Thyroid gland (tissue), 4 donors: ENCODE data around the gene UGT3A2. TPM values are rescaled to one million over a fixed set of nuclear protein-coding genes. Genes with fewer than 3 reads are reported as not detected.
"Not testable (repeated sequence)": the region's sequence is repeated elsewhere in the genome, so short reads cannot be mapped to it uniquely, and the experiment has no call there.

Experiments
- DNase-seq, 2 donors: peaks; one replicate each; pipeline ENCODE4 v3.0.0-alpha.2; 2019
- H3K27ac ChIP-seq, 3 donors: fragments of 200-600 bp; sonication (generic); 1 replicate in 2 of 3; 2 replicates in 1 of 3; pipeline ENCODE4 v1.5.1; 2016 to 2019; ENCODE audit warnings: mild to moderate bottlenecking in 1 of 3, moderate library complexity in 1 of 3
- H3K27me3 ChIP-seq: fragments of 200-600 bp; sonication (generic); one replicate; pipeline ENCODE4 v1.5.1; 2019
- H3K36me3 ChIP-seq, 2 donors: fragments of 200-600 bp; sonication (generic); one replicate each; pipeline ENCODE4 v1.5.1; 2016 to 2019
- H3K4me1 ChIP-seq, 2 donors: fragments of 200-600 bp; sonication (generic); one replicate each; pipeline ENCODE4 v1.5.1; 2017 to 2019
- H3K4me3 ChIP-seq, 3 donors: fragments of 200-600 bp; sonication (generic); replicated peaks in 1 of 3; 1 replicate in 2 of 3; 2 replicates in 1 of 3; pipeline ENCODE4 v1.5.1; 2016; ENCODE audit warnings: mild to moderate bottlenecking in 1 of 3
- H3K9me3 ChIP-seq: fragments of 200-600 bp; sonication (generic); one replicate; pipeline ENCODE4 v1.5.1; 2017
- CTCF ChIP-seq, 6 experiments: fragments of 200-600 bp in 3 of 6; fragments of 450-650 bp in 3 of 6; sonication (generic) in 3 of 6; IDR thresholded peaks; one replicate each; pipeline ENCODE4 v1.5.1; 2016 to 2019; ENCODE audit warnings: antibody characterized with exemption in 6 of 6, mild to moderate bottlenecking in 2 of 6, inconsistent platforms in 1 of 6, moderate library complexity in 1 of 6
- POLR2A ChIP-seq, 2 donors: fragments of 450-650 bp; IDR thresholded peaks; one replicate each; pipeline ENCODE4 v1.6.1; 2017; ENCODE audit warnings: antibody characterized with exemption in 2 of 2, mild to moderate bottlenecking in 2 of 2, moderate library complexity in 1 of 2
- WGBS, 2 donors: methylation state at CpG; one replicate each; pipeline ENCODE4 v1.1.5; 2017; 5-methylcytosine and 5-hydroxymethylcytosine counted together
- intact Hi-C: fragments of 100-400 bp; cut with DNase I; formaldehyde crosslinking; loops from one replicate; pipeline ENCODE4 v1.15.1; 2023
- total RNA-seq, 4 donors: library from RNA; depleted of rRNA; stranded (reverse); fragments of >200 nt; gene quantifications; one replicate each; pipeline ENCODE4 v1.2.3, GENCODE V29; 2016

Gene UGT3A2
- total RNA-seq, 4 donors from 2014 or later = not detected

- H3K9me3 ChIP-seq = no peaks in the 10 kb centered on the region
- no peak for TF ChIP-seq CTCF (IDR thresholded peaks at IDR 0.05)
- no peak for TF ChIP-seq POLR2A (IDR thresholded peaks at IDR 0.05)
- intact Hi-C loops = no loop called here
- no peak overlapping the region for H3K4me3 ChIP-seq
- H3K36me3 ChIP-seq = no peaks in the 10 kb centered on the region
- WGBS, 2 donors = 43 to 45% methylated on average over 6 of the region's 6 CpGs
- DNase-seq = no peak
- H3K4me1 ChIP-seq = no peaks in the 10 kb centered on the region
- no peaks in the 10 kb centered on the region for H3K27me3 ChIP-seq
- H3K27ac ChIP-seq = no peak overlapping the region
Measured at GRCh38 chr5:36026706-36027465, 39.8 kb downstream of the UGT3A2 start.

- WGBS, 2 donors = 79 to 84% methylated on average over 6 of the region's 6 CpGs
- H3K4me3 ChIP-seq, H3K27ac ChIP-seq, H3K9me3 ChIP-seq, intact Hi-C loops, H3K4me1 ChIP-seq, H3K36me3 ChIP-seq, DNase-seq, H3K27me3 ChIP-seq: not testable (repeated sequence)
Measured at GRCh38 chr5:36022246-36022645, 44.4 kb downstream of the UGT3A2 start.

GRCh38 chr5:36019584-36019983 is 47.1 kb downstream of the UGT3A2 start:
- WGBS, 2 donors = 89 to 91% methylated on average over 5 of the region's 5 CpGs
- DNase-seq, H3K4me3 ChIP-seq, H3K4me1 ChIP-seq, intact Hi-C loops, H3K9me3 ChIP-seq, H3K27me3 ChIP-seq, H3K27ac ChIP-seq, H3K36me3 ChIP-seq: not testable (repeated sequence)

- Histone ChIP-seq H3K27me3 (no peaks in the 10 kb centered on the region), H3K4me3 (no peak overlapping the region), H3K9me3 (no peaks in the 10 kb centered on the region), H3K36me3 (no peaks in the 10 kb centered on the region), H3K27ac (no peak overlapping the region), H3K4me1 (no peaks in the 10 kb centered on the region)
- 26 to 31% methylated on average over 5 of the region's 5 CpGs for WGBS, 2 donors
- TF ChIP-seq POLR2A (IDR thresholded peaks at IDR 0.05) (no peak), CTCF (IDR thresholded peaks at IDR 0.05) (no peak)
- DNase-seq = no peak
- intact Hi-C loops = no loop called here
Measured at GRCh38 chr5:36017622-36018021, 49.1 kb downstream of the UGT3A2 start.

GRCh38 chr5:36017004-36017403 is 49.7 kb downstream of the UGT3A2 start:
- no peak overlapping the region for H3K4me3 ChIP-seq
- H3K4me1 ChIP-seq = no peaks in the 10 kb centered on the region
- DNase-seq = no peak
- 65 to 85% methylated on average over 1 of the region's 1 CpG for WGBS, 2 donors
- no peak for TF ChIP-seq CTCF (IDR thresholded peaks at IDR 0.05)
- TF ChIP-seq POLR2A (IDR thresholded peaks at IDR 0.05) = no peak
- H3K27ac ChIP-seq = no peak overlapping the region
- H3K36me3 ChIP-seq = no peaks in the 10 kb centered on the region
- intact Hi-C loops = no loop called here
- H3K27me3 ChIP-seq = no peaks in the 10 kb centered on the region
- no peaks in the 10 kb centered on the region for H3K9me3 ChIP-seq

GRCh38 chr5:36013182-36013581 is 53.5 kb downstream of the UGT3A2 start:
- DNase-seq = no peak
- Histone ChIP-seq H3K36me3 (no peaks in the 10 kb centered on the region), H3K27ac (no peak overlapping the region), H3K9me3 (no peaks in the 10 kb centered on the region), H3K27me3 (no peaks in the 10 kb centered on the region), H3K4me1 (no peaks in the 10 kb centered on the region), H3K4me3 (no peak overlapping the region)
- TF ChIP-seq POLR2A (IDR thresholded peaks at IDR 0.05) (no peak), CTCF (IDR thresholded peaks at IDR 0.05) (no peak)
- intact Hi-C loops = no loop called here
- 84 to 92% methylated on average over 2 of the region's 2 CpGs for WGBS, 2 donors
